Measurements from ENCODE around the gene MED31.

- TF ChIP-seq POLR2A (IDR thresholded peaks at IDR 0.05; ENCODE audit: low read depth, low read length) = no peak
- no peak for TF ChIP-seq RFX5 (IDR thresholded peaks at IDR 0.05; ENCODE audit: low read depth, low read length)
- TF ChIP-seq CEBPB (IDR thresholded peaks at IDR 0.05; ENCODE audit: low read depth, low read length) = no peak
- no peak for TF ChIP-seq CTCF (conservative IDR thresholded peaks at IDR 0.05; ENCODE audit: low read depth, low read length)
- TF ChIP-seq RCOR1 (IDR thresholded peaks at IDR 0.05; ENCODE audit: insufficient replicate concordance, low read length) = no peak
- no peak for TF ChIP-seq FOS (IDR thresholded peaks at IDR 0.05; ENCODE audit: low read depth, low read length)
- no peak for TF ChIP-seq RAD21 (IDR thresholded peaks at IDR 0.05; ENCODE audit: low read length)
Observed at GRCh38 chr17:6677946-6678345, 26.5 kb upstream of the MED31 start.
